BE2C (cell line): Measurements from ENCODE around the gene ZBTB7A.

Experiments used
- DNase-seq: peaks from one replicate; pipeline ENCODE4 v3.0.0-alpha.2; 2020
- H3K27me3 ChIP-seq: fragments of 250-450 bp; sonication (Bioruptor Pico); 2 replicates; pipeline ENCODE4 v1.5.1; 2020; ENCODE audit warnings: mild to moderate bottlenecking
- H3K36me3 ChIP-seq: fragments of 250-450 bp; sonication (Bioruptor Pico); 2 replicates; pipeline ENCODE4 v1.5.1; 2020; ENCODE audit warnings: mild to moderate bottlenecking
- H3K4me1 ChIP-seq: fragments of 250-450 bp; sonication (Bioruptor Pico); 2 replicates; pipeline ENCODE4 v1.5.1; 2020
- H3K4me3 ChIP-seq: 2 replicates; pipeline ENCODE4 v1.5.1; 2011; ENCODE audit warnings: low read depth, low read length
- H3K9me3 ChIP-seq: fragments of 250-450 bp; sonication (Bioruptor Pico); 2 replicates; pipeline ENCODE4 v1.5.1; 2020
- CTCF ChIP-seq: IDR thresholded peaks from 2 replicates; pipeline ENCODE4 v1.5.1; 2012; ENCODE audit warnings: mild to moderate bottlenecking, low read depth, low read length

Gene ZBTB7A

GRCh38 chr19:4038057-4038456, 28.6 kb downstream of the ZBTB7A start:
- Histone ChIP-seq H3K36me3 (peaks cover 34% of the 10 kb centered on the region), H3K9me3 (no peaks in the 10 kb centered on the region), H3K27me3 (no peaks in the 10 kb centered on the region), H3K4me3 (no peak overlapping the region), H3K4me1 (no peaks in the 10 kb centered on the region)
- no peak for DNase-seq
- TF ChIP-seq CTCF = no peak

- Histone ChIP-seq H3K4me3 (no peak overlapping the region), H3K36me3 (peaks cover 38% of the 10 kb centered on the region), H3K9me3 (no peaks in the 10 kb centered on the region), H3K27me3 (no peaks in the 10 kb centered on the region), H3K4me1 (no peaks in the 10 kb centered on the region)
- TF ChIP-seq CTCF = no peak
- no peak for DNase-seq
Measured at GRCh38 chr19:4037301-4037949, 29.3 kb downstream of the ZBTB7A start.

- Histone ChIP-seq H3K4me1 (no peaks in the 10 kb centered on the region), H3K36me3 (peaks cover 34% of the 10 kb centered on the region), H3K27me3 (no peaks in the 10 kb centered on the region), H3K4me3 (no peak overlapping the region), H3K9me3 (no peaks in the 10 kb centered on the region)
- no peak for TF ChIP-seq CTCF
- DNase-seq = no peak
Measured at GRCh38 chr19:4036576-4037300, 30.0 kb downstream of the ZBTB7A start.

- Histone ChIP-seq H3K4me1 (no peaks in the 10 kb centered on the region), H3K9me3 (no peaks in the 10 kb centered on the region), H3K4me3 (no peak overlapping the region), H3K36me3 (peaks cover 33% of the 10 kb centered on the region), H3K27me3 (no peaks in the 10 kb centered on the region)
- no peak for TF ChIP-seq CTCF
- DNase-seq = no peak
Measured at GRCh38 chr19:4035582-4035981, 31.1 kb downstream of the ZBTB7A start.

- DNase-seq = no peak
- Histone ChIP-seq H3K4me1 (no peaks in the 10 kb centered on the region), H3K36me3 (peaks cover 34% of the 10 kb centered on the region), H3K9me3 (no peaks in the 10 kb centered on the region), H3K4me3 (no peak overlapping the region), H3K27me3 (no peaks in the 10 kb centered on the region)
- no peak for TF ChIP-seq CTCF
Measured at GRCh38 chr19:4035018-4035566, 31.6 kb downstream of the ZBTB7A start.
